Astrocyte of the spinal cord (primary cell): ENCODE results near the gene RNF169.

Experiments used
- DNase-seq: peaks from one replicate; pipeline ENCODE4 v3.0.0; 2011; ENCODE audit warnings: low read depth, low spot score
- H3K4me3 ChIP-seq: 2 replicates; pipeline ENCODE4 v1.5.1; 2011; ENCODE audit warnings: low read depth, mild to moderate bottlenecking, low read length, moderate library complexity
- in situ Hi-C: cut with HindIII; loops from 2 replicates; pipeline ENCODE4 v1.10.0; 2017; ENCODE audit warnings: low sequenced_read_pairs
- TF ChIP-seq, protein P1 (sequence below): IDR thresholded peaks from 2 replicates; pipeline ENCODE4 v1.5.1; 2012; ENCODE audit warnings: low read depth, mild to moderate bottlenecking, low read length, inconsistent platforms

RNF169 gene

DNA sequence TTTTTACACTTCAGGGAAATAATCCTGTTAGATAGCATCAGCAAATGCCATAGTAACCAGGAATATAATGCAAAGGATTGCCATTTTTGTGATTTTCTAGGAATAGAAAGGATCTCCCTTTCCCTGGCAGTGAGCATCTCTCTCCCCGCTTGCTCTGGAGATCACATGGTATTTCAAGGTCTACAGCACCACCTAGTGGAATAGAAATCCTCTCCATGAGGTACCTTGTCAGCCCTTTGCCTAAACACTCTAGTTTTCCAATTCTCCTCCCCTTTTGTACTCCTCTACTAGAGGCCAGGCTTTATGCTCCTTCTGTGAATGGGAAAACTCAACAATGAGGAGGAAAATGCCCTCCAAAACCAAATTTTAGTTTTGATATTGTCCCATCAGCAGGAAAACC, 121.8 kb downstream of the RNF169 start:
- in situ Hi-C loops, result no loop called here
- DNase-seq, result peak; percentile 44
- TF ChIP-seq, protein P1, sequence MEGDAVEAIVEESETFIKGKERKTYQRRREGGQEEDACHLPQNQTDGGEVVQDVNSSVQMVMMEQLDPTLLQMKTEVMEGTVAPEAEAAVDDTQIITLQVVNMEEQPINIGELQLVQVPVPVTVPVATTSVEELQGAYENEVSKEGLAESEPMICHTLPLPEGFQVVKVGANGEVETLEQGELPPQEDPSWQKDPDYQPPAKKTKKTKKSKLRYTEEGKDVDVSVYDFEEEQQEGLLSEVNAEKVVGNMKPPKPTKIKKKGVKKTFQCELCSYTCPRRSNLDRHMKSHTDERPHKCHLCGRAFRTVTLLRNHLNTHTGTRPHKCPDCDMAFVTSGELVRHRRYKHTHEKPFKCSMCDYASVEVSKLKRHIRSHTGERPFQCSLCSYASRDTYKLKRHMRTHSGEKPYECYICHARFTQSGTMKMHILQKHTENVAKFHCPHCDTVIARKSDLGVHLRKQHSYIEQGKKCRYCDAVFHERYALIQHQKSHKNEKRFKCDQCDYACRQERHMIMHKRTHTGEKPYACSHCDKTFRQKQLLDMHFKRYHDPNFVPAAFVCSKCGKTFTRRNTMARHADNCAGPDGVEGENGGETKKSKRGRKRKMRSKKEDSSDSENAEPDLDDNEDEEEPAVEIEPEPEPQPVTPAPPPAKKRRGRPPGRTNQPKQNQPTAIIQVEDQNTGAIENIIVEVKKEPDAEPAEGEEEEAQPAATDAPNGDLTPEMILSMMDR, result peak; percentile 37
- H3K4me3 ChIP-seq, result no peak overlapping the region

DNA sequence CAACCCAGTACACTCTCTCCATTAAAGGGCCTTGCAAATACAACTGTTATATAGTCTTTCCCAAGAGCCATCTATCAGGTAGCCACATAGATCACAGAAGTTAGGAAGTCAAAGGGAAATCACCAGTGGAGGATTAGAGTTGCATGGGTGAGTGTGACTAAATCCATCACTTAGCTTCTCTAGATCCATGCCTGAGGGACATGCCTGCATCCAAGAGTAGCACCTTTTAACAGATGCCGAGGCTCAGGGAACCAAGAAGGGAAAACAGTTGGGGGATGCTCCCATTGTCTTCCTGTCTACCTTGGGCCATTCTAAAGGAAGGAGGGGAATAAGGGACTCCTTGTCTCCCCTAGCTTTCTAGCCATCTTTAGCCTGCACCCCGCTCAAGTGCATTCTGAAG, 122.4 kb downstream of the RNF169 start:
- DNase-seq, result no peak
- TF ChIP-seq, protein P1, result no peak
- H3K4me3 ChIP-seq, result no peak overlapping the region
- in situ Hi-C loops, result no loop called here

DNA sequence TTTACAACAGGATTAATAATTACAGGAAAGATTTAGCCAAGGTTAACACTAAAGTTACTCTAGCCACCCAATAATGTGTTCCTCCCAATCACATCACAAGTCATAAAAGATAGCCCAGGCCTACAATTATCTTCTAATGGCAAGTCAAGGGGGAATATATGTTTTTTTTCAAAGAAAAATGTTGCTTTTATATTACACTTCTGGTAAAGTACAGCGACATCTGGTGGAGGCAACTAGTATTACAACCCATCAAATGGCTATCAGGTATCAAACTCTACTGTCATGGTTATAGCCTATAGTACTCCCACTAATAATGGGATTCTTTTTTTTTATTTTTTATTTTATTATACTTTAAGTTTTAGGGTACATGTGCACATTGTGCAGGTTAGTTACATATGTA, 128.5 kb downstream of the RNF169 start:
- in situ Hi-C loops, result no loop called here
- no peak overlapping the region for H3K4me3 ChIP-seq
- DNase-seq, result peak; percentile 7
- TF ChIP-seq, protein P1, result peak; percentile 55
